Suprapubic skin (tissue), 4 donors: ENCODE measurements around the gene MAIP1.

Source experiments
- CTCF ChIP-seq, 2 donors: fragments of 200-600 bp in 1 of 2; fragments of 450-650 bp in 1 of 2; sonication (generic) in 1 of 2; IDR thresholded peaks; one replicate each; pipeline ENCODE4 v1.5.1; 2016 to 2019; ENCODE audit warnings: antibody characterized with exemption in 2 of 2, mild to moderate bottlenecking in 1 of 2, moderate library complexity in 1 of 2
- EP300 ChIP-seq: sonication (generic); formaldehyde crosslinking; IDR thresholded peaks from one replicate; pipeline ENCODE4 v1.6.1; 2017; ENCODE audit warnings: antibody characterized with exemption
- POLR2A ChIP-seq, 2 donors: fragments of 450-650 bp; IDR thresholded peaks; one replicate each; pipeline ENCODE4 v1.6.1; 2017; ENCODE audit warnings: antibody characterized with exemption in 2 of 2, mild to moderate bottlenecking in 2 of 2, moderate library complexity in 2 of 2
- POLR2AphosphoS5 ChIP-seq, 3 donors: sonication (generic); formaldehyde crosslinking; IDR thresholded peaks; one replicate each; pipeline ENCODE4 v1.6.1; 2017; ENCODE audit warnings: antibody characterized with exemption in 3 of 3

DNA sequence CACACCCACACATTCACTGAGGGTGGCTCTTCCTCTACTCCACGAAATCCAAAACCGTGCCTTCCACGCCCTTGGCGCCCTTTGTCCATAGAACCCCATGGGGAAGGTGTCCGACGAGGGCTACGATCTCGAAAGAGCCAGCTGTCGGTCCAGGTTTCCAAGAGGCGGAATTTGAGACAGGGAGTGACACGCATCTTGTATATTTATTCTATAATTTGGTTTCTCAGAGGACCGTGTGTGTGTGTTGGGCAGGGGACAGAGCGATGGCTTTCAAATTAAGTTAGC, 43.6 kb upstream of the MAIP1 start:
- TF ChIP-seq CTCF (IDR thresholded peaks at IDR 0.05) (no peak), POLR2A (IDR thresholded peaks at IDR 0.05) (no peak), POLR2AphosphoS5 (IDR thresholded peaks at IDR 0.05) (no peak), EP300 (no peak)
